Measurements from ENCODE around the gene BRCA2. TPM values are rescaled to one million over a fixed set of nuclear protein-coding genes. Genes with fewer than 3 reads are reported as not detected.

BRCA2 gene
- total RNA-seq, 1 experiment from 2014 or later, result 21.6 TPM

- no peak overlapping the region for H3K4me3 Mint-ChIP-seq
- H3K27ac Mint-ChIP-seq, result no peak overlapping the region
- DNase-seq (ENCODE audit: low spot score) (no peak), ATAC-seq (no peak)
- TF ChIP-seq ATF1 (CRISPR knock-in tag; IDR thresholded peaks at IDR 0.05), result no peak
- no peak for TF ChIP-seq FOXP4 (CRISPR knock-in tag; IDR thresholded peaks at IDR 0.05)
- no peak for TF ChIP-seq JUN (CRISPR knock-in tag; IDR thresholded peaks at IDR 0.05)
- TF ChIP-seq E2F4 (CRISPR knock-in tag; IDR thresholded peaks at IDR 0.05; ENCODE audit: borderline replicate concordance, low read depth), result no peak
- no peak for TF ChIP-seq ZNF232 (CRISPR knock-in tag; IDR thresholded peaks at IDR 0.05)
- TF ChIP-seq ZNF138 (CRISPR knock-in tag; conservative IDR thresholded peaks at IDR 0.05), result no peak
- TF ChIP-seq HMGXB4 (CRISPR knock-in tag; IDR thresholded peaks at IDR 0.05), result no peak
- no peaks in the 10 kb centered on the region for H3K9me3 Mint-ChIP-seq
- H3K4me1 Mint-ChIP-seq, result peaks cover 5% of the 10 kb centered on the region
- H3K27me3 Mint-ChIP-seq (ENCODE audit: low read depth), result no peaks in the 10 kb centered on the region
- no peaks in the 10 kb centered on the region for H3K36me3 Mint-ChIP-seq
- ChIA-PET CTCF (no interaction called here), POLR2A (no interaction called here)
These were observed 18.1 kb upstream of the BRCA2 start for GRCh38 chr13:32297206-32297605.

GRCh38 chr13:32298695-32299094 is 16.6 kb upstream of the BRCA2 start:
- no peaks in the 10 kb centered on the region for H3K9me3 Mint-ChIP-seq
- H3K4me1 Mint-ChIP-seq, result no peaks in the 10 kb centered on the region
- DNase-seq (ENCODE audit: low spot score) (no peak), ATAC-seq (no peak)
- no peak overlapping the region for H3K27ac Mint-ChIP-seq
- ChIA-PET CTCF (interaction anchor here (1.6 kb wide), 1 partner anchor 31 kb away, joined by 5 read pairs; no protein-coding TSS in a partner anchor), POLR2A (no interaction called here)
- TF ChIP-seq USF2 (CRISPR knock-in tag; IDR thresholded peaks at IDR 0.05) (no peak), NR2C2 (CRISPR knock-in tag; IDR thresholded peaks at IDR 0.05) (no peak), KAT7 (CRISPR knock-in tag; IDR thresholded peaks at IDR 0.05; ENCODE audit: borderline replicate concordance) (no peak), EMX1 (CRISPR knock-in tag; IDR thresholded peaks at IDR 0.05) (no peak), CREM (CRISPR knock-in tag; IDR thresholded peaks at IDR 0.05) (no peak), ZNF425 (CRISPR knock-in tag; conservative IDR thresholded peaks at IDR 0.05) (no peak), CTCF (IDR thresholded peaks at IDR 0.05) (no peak), ZNF281 (CRISPR knock-in tag; IDR thresholded peaks at IDR 0.05) (no peak), USF1 (CRISPR knock-in tag; IDR thresholded peaks at IDR 0.05) (no peak), HMGA2 (CRISPR knock-in tag; IDR thresholded peaks at IDR 0.05) (no peak), NFE2L1 (CRISPR knock-in tag; IDR thresholded peaks at IDR 0.05) (no peak), PREB (CRISPR knock-in tag; IDR thresholded peaks at IDR 0.05; ENCODE audit: borderline replicate concordance) (no peak)
- no peaks in the 10 kb centered on the region for H3K36me3 Mint-ChIP-seq
- H3K27me3 Mint-ChIP-seq (ENCODE audit: low read depth), result no peaks in the 10 kb centered on the region
- no peak overlapping the region for H3K4me3 Mint-ChIP-seq

Measured in WTC11 (cell line).